HG03571 (cell line): Measurements from ENCODE around the gene PAK4.

Source experiments
- ATAC-seq: cut with Tn5 transposase; IDR thresholded peaks from one replicate; pipeline ENCODE4 v1.9.1; 2021; ENCODE audit not compliant: unreplicated experiment

The PAK4 gene

GRCh38 chr19:39177736-39178135 is 52.1 kb downstream of the PAK4 start:
- ATAC-seq: no peak

DNA sequence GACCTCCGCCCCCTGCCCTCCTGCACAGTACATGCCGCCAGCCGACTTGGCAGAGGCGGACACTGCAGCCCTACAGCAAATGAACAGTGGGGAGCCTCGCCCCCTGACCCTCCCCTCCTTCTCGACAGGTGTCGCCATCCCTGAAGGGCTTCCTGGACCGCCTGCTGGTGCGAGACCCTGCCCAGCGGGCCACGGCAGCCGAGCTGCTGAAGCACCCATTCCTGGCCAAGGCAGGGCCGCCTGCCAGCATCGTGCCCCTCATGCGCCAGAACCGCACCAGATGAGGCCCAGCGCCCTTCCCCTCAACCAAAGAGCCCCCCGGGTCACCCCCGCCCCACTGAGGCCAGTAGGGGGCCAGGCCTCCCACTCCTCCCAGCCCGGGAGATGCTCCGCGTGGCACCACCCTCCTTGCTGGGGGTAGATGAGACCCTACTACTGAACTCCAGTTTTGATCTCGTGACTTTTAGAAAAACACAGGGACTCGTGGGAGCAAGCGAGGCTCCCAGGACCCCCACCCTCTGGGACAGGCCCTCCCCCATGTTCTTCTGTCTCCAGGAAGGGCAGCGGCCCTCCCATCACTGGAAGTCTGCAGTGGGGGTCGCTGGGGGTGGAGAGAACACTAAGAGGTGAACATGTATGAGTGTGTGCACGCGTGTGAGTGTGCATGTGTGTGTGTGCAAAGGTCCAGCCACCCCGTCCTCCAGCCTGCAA is 52.9 kb downstream of the PAK4 start:
- ATAC-seq: no peak

- ATAC-seq: no peak
Measured at GRCh38 chr19:39179754-39180153, 54.2 kb downstream of the PAK4 start.

DNA sequence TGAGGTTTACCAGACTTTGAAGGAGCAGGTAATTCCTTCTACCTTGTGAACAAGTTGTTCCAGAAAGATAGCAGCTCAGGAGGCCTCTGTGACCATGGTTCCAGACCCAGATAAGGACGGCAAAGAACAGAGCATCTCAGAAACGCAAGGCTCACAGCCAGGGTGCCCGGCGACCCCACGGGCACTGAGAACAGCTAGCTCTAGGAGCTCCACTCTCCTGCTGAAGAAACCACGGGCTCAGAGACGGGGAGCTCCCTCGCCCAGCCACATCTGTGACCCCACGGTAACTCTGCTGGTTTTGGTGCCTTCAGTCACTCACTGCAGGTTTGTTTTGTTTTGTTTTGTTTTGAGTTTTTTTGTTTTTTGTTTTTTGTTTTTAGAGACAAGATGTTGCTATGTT is 55.2 kb downstream of the PAK4 start:
- no peak for ATAC-seq

GRCh38 chr19:39181500-39182173 is 56.1 kb downstream of the PAK4 start:
- no peak for ATAC-seq

- ATAC-seq: no peak
Measured at GRCh38 chr19:39182174-39182505, 56.6 kb downstream of the PAK4 start.

- no peak for ATAC-seq
Measured at GRCh38 chr19:39183104-39183503, 57.5 kb downstream of the PAK4 start.

- ATAC-seq: no peak
Measured at GRCh38 chr19:39186391-39186790, 60.8 kb downstream of the PAK4 start.

GRCh38 chr19:39187552-39187943 is 62.0 kb downstream of the PAK4 start:
- no peak for ATAC-seq

DNA sequence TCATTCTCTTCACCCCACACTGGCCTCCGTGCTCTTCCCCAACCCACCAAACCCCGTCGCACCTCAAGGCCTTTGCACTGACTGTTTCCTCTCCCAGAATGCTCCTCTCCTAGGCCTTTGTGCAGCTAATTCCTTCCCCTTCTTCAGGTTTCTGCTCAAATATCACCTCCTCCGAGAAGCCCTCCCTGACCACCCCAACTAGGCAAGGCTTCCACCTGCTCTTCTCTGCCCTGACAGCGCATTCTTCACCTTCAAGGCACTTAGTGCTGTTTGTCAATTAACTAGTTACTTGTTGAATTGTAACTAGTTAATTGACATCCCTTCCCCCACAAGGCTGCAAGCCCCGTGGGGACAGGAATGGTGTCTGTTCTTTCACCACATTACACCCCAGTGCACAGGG is 63.4 kb downstream of the PAK4 start:
- no peak for ATAC-seq

GRCh38 chr19:39190768-39191167 is 65.2 kb downstream of the PAK4 start:
- ATAC-seq: no peak

- ATAC-seq: no peak
Measured at GRCh38 chr19:39192846-39193245, 67.3 kb downstream of the PAK4 start.

DNA sequence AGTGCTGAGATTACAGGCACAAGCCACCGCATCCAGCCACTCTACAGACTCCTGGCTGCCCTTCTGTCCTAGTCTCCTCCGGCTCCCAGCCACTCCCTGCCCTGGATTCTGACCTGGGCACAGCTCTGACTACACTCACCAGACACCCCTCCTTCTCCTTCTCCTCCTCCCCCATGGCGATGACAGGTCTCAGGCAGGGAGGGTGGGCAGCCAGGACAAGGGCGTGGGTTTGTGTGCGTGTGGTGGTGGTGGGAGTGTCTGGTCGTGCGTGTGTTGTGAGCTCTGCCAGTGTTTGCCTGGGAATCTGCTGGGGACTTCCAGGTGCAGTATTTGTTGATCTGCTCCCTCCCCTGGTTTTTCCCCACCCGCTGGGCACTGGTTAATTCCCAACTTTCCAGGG is 68.2 kb downstream of the PAK4 start:
- ATAC-seq: no peak

GRCh38 chr19:39194832-39195542 is 69.4 kb downstream of the PAK4 start:
- ATAC-seq: no peak

- no peak for ATAC-seq
Measured at GRCh38 chr19:39195755-39196154, 70.2 kb downstream of the PAK4 start.

DNA sequence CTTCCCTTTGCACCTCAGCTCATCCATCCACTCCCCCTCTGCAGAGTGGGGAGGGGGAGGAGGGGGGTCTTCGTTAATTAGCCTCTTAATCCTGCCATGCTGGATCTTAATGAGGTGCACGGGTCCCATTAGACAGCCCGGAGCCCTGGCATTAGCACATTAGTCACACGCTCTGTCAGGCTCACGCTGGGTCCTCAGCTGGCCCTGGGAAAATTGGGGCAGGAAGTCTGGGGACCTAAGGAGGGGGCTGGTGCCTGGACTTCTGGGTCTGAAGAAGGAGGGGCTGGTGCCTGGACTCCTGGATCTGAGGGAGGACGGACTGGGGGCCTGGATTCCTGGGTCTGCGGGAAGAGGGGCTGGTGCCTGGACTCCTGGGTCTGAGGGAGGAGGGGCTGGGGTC is 70.7 kb downstream of the PAK4 start:
- ATAC-seq: no peak

DNA sequence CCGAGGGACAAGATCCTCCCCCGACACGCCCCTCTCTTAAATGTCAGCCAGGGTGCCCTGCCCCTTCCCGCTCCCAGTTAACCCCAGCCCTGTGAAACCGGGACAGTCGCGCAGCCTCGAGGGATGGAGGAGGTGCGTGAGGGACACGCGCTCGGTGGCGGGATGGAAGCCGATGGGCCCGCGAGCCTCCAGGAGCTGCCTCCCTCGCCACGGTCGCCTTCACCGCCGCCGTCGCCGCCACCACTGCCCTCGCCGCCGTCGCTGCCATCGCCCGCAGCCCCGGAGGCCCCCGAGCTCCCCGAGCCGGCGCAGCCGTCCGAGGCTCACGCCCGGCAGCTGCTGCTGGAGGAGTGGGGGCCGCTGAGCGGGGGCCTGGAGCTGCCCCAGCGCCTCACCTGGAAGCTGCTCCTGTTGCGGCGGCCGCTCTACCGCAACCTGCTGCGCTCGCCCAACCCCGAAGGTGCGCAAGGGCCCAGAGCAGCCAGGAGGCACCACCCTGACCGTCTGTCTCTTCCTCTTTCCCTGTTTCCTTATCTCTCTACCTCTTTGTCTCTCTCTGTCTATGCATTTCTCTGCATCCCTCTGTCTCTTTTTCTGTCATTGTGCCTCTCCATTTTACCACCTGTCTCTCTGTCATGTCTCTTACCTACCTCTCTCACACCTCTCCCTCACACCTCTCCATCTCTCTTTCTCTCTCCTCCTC is 71.4 kb downstream of the PAK4 start, which contains the start of gene NCCRP1:
TSS of gene NCCRP1 (plus strand) at position 105 of the 703 bp plus-strand sequence. CDS start at position 124, 19 bp downstream.
- no peak for ATAC-seq

DNA sequence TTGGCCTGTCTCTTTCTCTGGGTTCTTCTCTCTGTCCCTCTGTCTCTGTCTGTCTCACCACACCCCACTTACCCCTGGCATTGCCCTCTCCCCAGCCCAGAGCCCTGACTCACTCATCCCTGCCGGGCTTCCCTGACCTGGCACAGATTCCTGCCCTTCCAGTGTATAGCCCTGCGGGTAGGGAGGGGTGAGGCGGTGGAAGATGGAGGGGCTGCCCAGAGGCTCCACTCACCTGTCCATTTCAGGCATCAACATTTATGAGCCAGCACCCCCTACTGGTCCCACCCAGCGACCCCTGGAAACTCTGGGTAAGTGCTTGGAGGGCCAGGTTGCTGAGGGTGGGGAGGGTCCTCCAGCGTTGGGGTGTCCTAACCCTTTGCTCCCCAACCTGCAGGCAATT is 72.2 kb downstream of the PAK4 start:
- no peak for ATAC-seq

DNA sequence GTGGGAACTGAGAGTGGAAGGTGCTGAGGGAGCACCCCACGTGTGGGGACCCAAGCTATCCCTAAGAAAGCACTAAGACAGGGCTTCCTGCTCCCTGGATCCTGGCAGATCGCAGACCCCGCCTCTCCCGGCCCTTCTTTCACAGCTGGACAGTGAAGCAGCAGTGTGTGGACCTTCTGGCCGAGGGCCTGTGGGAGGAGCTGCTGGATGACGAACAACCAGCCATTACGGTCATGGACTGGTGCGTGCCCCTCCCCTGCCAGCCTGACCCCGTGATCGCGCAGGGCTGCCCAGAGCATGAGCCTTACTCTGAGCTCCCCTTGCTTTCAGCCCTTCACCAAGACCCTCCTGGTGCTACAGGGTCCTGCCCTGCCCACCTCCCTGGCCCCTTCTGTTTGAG is 73.4 kb downstream of the PAK4 start:
- ATAC-seq: no peak

DNA sequence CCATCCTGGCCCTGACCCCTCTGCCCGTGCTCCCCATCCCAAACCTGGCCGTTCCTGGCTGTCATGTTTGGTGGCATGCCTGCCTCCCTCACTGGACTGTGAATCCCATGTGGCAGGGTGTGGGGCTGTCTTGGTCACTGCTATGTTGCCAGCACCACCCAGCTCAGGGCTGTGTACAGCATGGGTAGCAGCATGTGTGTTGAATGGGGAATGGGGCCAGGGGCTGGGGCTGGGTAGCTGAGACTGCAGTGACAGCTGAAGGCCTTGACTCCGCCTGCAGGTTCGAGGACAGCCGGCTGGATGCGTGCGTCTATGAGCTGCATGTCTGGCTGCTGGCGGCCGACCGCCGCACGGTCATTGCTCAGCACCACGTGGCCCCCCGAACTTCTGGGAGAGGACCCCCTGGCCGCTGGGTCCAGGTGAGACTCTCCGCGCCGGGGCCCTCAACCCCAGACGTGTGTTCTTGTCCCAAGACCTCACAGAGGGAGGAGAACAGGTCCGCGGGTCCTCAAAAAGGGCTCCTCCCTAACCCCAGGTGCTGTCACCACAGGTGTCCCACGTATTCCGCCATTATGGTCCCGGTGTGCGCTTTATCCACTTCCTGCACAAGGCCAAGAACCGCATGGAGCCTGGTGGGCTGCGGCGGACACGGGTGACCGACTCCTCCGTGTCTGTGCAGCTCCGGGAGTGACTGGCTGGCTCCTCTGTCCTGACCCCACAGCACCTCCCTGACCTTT is 74.6 kb downstream of the PAK4 start:
- no peak for ATAC-seq

DNA sequence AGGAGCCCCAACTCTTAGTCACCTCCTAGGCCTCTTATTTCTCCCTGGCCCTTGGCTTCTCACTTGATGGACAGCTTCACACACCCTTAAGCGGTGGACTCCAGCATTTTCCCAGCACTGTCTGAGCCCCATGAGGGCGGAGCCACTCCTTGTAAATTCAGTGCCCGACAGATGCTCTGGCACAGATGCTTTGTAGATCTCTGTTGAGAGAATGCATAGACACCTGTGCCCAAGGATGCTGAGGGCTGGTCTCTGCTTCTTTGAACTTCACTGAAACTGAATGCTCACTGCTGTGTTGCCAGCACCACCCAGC is 75.2 kb downstream of the PAK4 start:
- no peak for ATAC-seq
